Suprapubic skin (tissue), 3 donors: ENCODE data around the gene VWDE.

Experiments used
- EP300 ChIP-seq: sonication (generic); formaldehyde crosslinking; IDR thresholded peaks from one replicate; pipeline ENCODE4 v1.6.1; 2017; ENCODE audit warnings: antibody characterized with exemption
- POLR2A ChIP-seq, 2 donors: fragments of 450-650 bp; IDR thresholded peaks; one replicate each; pipeline ENCODE4 v1.6.1; 2017; ENCODE audit warnings: antibody characterized with exemption in 2 of 2, mild to moderate bottlenecking in 2 of 2, moderate library complexity in 2 of 2
- TF ChIP-seq, protein P1 (sequence below), 2 donors: fragments of 200-600 bp in 1 of 2; fragments of 450-650 bp in 1 of 2; sonication (generic) in 1 of 2; IDR thresholded peaks; one replicate each; pipeline ENCODE4 v1.5.1; 2016 to 2019; ENCODE audit warnings: antibody characterized with exemption in 2 of 2, mild to moderate bottlenecking in 1 of 2, moderate library complexity in 1 of 2

DNA sequence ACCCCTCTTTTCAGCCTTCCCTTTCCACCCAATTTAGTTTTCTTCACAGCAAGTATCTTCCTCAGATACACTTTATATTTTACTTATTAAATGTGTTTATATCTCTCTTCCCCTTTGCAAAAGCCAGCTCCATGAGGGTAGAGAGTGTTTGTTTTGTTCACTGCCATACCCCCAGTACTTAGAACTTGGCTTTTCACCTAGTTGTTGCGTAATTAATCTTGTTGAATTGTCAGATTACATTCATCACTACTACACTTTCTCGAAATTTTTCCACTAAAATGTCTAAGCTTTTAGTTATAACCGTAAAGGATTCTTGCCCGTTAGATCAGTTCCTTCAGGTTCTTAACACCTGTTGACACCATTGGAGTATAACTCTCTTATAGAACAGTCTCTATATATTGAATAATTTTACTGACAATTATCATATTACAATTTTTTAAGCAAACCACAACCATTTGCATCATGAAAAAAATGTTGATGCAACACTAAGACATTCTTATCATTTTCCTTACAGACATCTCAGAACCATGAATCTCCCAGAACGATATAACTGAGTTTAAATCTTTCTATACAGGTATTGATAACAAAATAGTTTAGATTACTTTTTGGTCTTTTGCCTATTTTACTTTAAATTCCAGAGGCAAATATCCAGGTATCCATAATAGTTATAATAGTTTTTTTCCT lies 29.9 kb downstream of the VWDE start:
- TF ChIP-seq POLR2A (IDR thresholded peaks at IDR 0.05) (no peak), EP300 (no peak)
- TF ChIP-seq, protein P1, sequence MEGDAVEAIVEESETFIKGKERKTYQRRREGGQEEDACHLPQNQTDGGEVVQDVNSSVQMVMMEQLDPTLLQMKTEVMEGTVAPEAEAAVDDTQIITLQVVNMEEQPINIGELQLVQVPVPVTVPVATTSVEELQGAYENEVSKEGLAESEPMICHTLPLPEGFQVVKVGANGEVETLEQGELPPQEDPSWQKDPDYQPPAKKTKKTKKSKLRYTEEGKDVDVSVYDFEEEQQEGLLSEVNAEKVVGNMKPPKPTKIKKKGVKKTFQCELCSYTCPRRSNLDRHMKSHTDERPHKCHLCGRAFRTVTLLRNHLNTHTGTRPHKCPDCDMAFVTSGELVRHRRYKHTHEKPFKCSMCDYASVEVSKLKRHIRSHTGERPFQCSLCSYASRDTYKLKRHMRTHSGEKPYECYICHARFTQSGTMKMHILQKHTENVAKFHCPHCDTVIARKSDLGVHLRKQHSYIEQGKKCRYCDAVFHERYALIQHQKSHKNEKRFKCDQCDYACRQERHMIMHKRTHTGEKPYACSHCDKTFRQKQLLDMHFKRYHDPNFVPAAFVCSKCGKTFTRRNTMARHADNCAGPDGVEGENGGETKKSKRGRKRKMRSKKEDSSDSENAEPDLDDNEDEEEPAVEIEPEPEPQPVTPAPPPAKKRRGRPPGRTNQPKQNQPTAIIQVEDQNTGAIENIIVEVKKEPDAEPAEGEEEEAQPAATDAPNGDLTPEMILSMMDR (IDR thresholded peaks at IDR 0.05) = no peak
